Amygdala (tissue), 56 donors: Measurements from ENCODE around the gene MRGPRG.

Source experiments
- DNase-seq, 56 donors: peaks; one replicate each; lab custom pipeline; 2025; lab: John Stamatoyannopoulos, UW

Gene MRGPRG

GRCh38 chr11:3195251-3196160 lies 23.1 kb downstream of the MRGPRG start:
- no peak for DNase-seq

- no peak for DNase-seq
Measured at GRCh38 chr11:3194016-3194816, 24.4 kb downstream of the MRGPRG start.

GRCh38 chr11:3193373-3194015 lies 25.1 kb downstream of the MRGPRG start:
- DNase-seq: no peak

GRCh38 chr11:3192511-3193372 lies 25.9 kb downstream of the MRGPRG start:
- DNase-seq: no peak

GRCh38 chr11:3191586-3192324 lies 26.9 kb downstream of the MRGPRG start:
- no peak for DNase-seq

GRCh38 chr11:3190600-3190999 lies 28.0 kb downstream of the MRGPRG start:
- DNase-seq: no peak

- DNase-seq: no peak
Measured at GRCh38 chr11:3189886-3190583, 28.6 kb downstream of the MRGPRG start.

GRCh38 chr11:3189196-3189843 lies 29.3 kb downstream of the MRGPRG start:
- DNase-seq: no peak

GRCh38 chr11:3188496-3189195 lies 30.0 kb downstream of the MRGPRG start:
- DNase-seq: no peak

- no peak for DNase-seq
Measured at GRCh38 chr11:3186166-3186953, 32.3 kb downstream of the MRGPRG start.

GRCh38 chr11:3184732-3185347 lies 33.8 kb downstream of the MRGPRG start:
- DNase-seq: no peak

GRCh38 chr11:3183523-3183922 lies 35.1 kb downstream of the MRGPRG start:
- no peak for DNase-seq

- no peak for DNase-seq
Measured at GRCh38 chr11:3182462-3182852, 36.2 kb downstream of the MRGPRG start.

- no peak for DNase-seq
Measured at GRCh38 chr11:3181725-3182461, 36.7 kb downstream of the MRGPRG start.

- DNase-seq: no peak
Measured at GRCh38 chr11:3180869-3181268, 37.7 kb downstream of the MRGPRG start.

- DNase-seq: no peak
Measured at GRCh38 chr11:3178349-3178748, 40.3 kb downstream of the MRGPRG start.
